ENCODE data around the gene ACSL1.

Gene ACSL1

GRCh38 chr4:184731056-184731455 is 94.7 kb downstream of the ACSL1 start:
- no peaks in the 10 kb centered on the region for H3F3A ChIP-seq (ENCODE audit: insufficient read depth)
- no peak overlapping the region for H3K27ac ChIP-seq (ENCODE audit: low read depth, low read length)
- H3K79me2 ChIP-seq (ENCODE audit: insufficient read depth, low read length), result peaks cover 73% of the 10 kb centered on the region
- no peak overlapping the region for H3K4me3 ChIP-seq (ENCODE audit: insufficient read depth, low read length, poor library complexity, severe bottlenecking)
- no peak for TF ChIP-seq CTCF (IDR thresholded peaks at IDR 0.05; ENCODE audit: insufficient read depth, low read length, poor library complexity, severe bottlenecking)
- no peak for TF ChIP-seq EZH2phosphoT487 (conservative IDR thresholded peaks at IDR 0.05; ENCODE audit: low read length)
- no peaks in the 10 kb centered on the region for H3K9me3 ChIP-seq (ENCODE audit: insufficient read depth, low read length)
- H3K27me3 ChIP-seq (ENCODE audit: low read length), result no peaks in the 10 kb centered on the region
- peaks cover 37% of the 10 kb centered on the region; the same call in 1 of the 2 replicates for H3K36me3 ChIP-seq (ENCODE audit: low read length)
- 0 out of 2 replicates have a peak, but pooled peaks cover 11% of the 10 kb centered on the region for H4K20me1 ChIP-seq (ENCODE audit: low read depth, low read length)
- H3K4me2 ChIP-seq (ENCODE audit: low read depth, low read length, poor library complexity, severe bottlenecking), result peak overlapping the region; percentile 76
- H3K9me2 ChIP-seq (replicated peaks; ENCODE audit: insufficient read depth, low read length), result no peaks in the 10 kb centered on the region
- 0 out of 2 replicates have a peak overlapping the region, but pooled peaks have one; percentile 92 for H3K9ac ChIP-seq (ENCODE audit: low read length)
- no peak overlapping the region for H2AFZ ChIP-seq (ENCODE audit: low read depth, low read length, severe bottlenecking)

- Histone ChIP-seq H3F3A (ENCODE audit: insufficient read depth) (no peaks in the 10 kb centered on the region), H4K20me1 (ENCODE audit: low read depth, low read length) (0 out of 2 replicates have a peak, but pooled peaks cover 11% of the 10 kb centered on the region)
These were observed 95.8 kb downstream of the ACSL1 start for GRCh38 chr4:184729946-184730345.

GRCh38 chr4:184728858-184729257 is 96.9 kb downstream of the ACSL1 start:
- TF ChIP-seq CTCF (IDR thresholded peaks at IDR 0.05; ENCODE audit: insufficient read depth, low read length, poor library complexity, severe bottlenecking) (no peak), EZH2phosphoT487 (conservative IDR thresholded peaks at IDR 0.05; ENCODE audit: low read length) (no peak)
- no peak overlapping the region for H2AFZ ChIP-seq (ENCODE audit: low read depth, low read length, severe bottlenecking)
- H3K27ac ChIP-seq (ENCODE audit: low read depth, low read length), result no peak overlapping the region
- H3K79me2 ChIP-seq (ENCODE audit: insufficient read depth, low read length), result peaks cover 92% of the 10 kb centered on the region
- H3K9me3 ChIP-seq (ENCODE audit: insufficient read depth, low read length), result no peaks in the 10 kb centered on the region
- H3K4me2 ChIP-seq (ENCODE audit: low read depth, low read length, poor library complexity, severe bottlenecking), result no peak overlapping the region
- peaks cover 47% of the 10 kb centered on the region for H3K36me3 ChIP-seq (ENCODE audit: low read length)
- 0 out of 2 replicates have a peak, but pooled peaks cover 11% of the 10 kb centered on the region for H4K20me1 ChIP-seq (ENCODE audit: low read depth, low read length)
- H3K27me3 ChIP-seq (ENCODE audit: low read length), result no peaks in the 10 kb centered on the region
- H3K9ac ChIP-seq (ENCODE audit: low read length), result no peak overlapping the region
- no peaks in the 10 kb centered on the region for H3K9me2 ChIP-seq (replicated peaks; ENCODE audit: insufficient read depth, low read length)
- no peak overlapping the region for H3K4me3 ChIP-seq (ENCODE audit: insufficient read depth, low read length, poor library complexity, severe bottlenecking)
- no peaks in the 10 kb centered on the region for H3F3A ChIP-seq (ENCODE audit: insufficient read depth)

More at GRCh38 chr4:184729946-184730345, 95.8 kb downstream of the ACSL1 start:
- no peak overlapping the region for H3K4me2 ChIP-seq (ENCODE audit: low read depth, low read length, poor library complexity, severe bottlenecking)
- TF ChIP-seq EZH2phosphoT487 (conservative IDR thresholded peaks at IDR 0.05; ENCODE audit: low read length), result no peak
- TF ChIP-seq CTCF (IDR thresholded peaks at IDR 0.05; ENCODE audit: insufficient read depth, low read length, poor library complexity, severe bottlenecking), result no peak
- H3K9ac ChIP-seq (ENCODE audit: low read length), result no peak overlapping the region
- no peaks in the 10 kb centered on the region for H3K9me3 ChIP-seq (ENCODE audit: insufficient read depth, low read length)
- H3K27me3 ChIP-seq (ENCODE audit: low read length), result no peaks in the 10 kb centered on the region
- no peak overlapping the region for H3K4me3 ChIP-seq (ENCODE audit: insufficient read depth, low read length, poor library complexity, severe bottlenecking)
- no peak overlapping the region for H2AFZ ChIP-seq (ENCODE audit: low read depth, low read length, severe bottlenecking)
- H3K36me3 ChIP-seq (ENCODE audit: low read length), result peaks cover 39% of the 10 kb centered on the region
- no peak overlapping the region for H3K27ac ChIP-seq (ENCODE audit: low read depth, low read length)
- H3K9me2 ChIP-seq (replicated peaks; ENCODE audit: insufficient read depth, low read length), result no peaks in the 10 kb centered on the region
- peaks cover 84% of the 10 kb centered on the region for H3K79me2 ChIP-seq (ENCODE audit: insufficient read depth, low read length)

All from SU-DHL-6 (cell line).